Esophagus squamous epithelium (tissue), 4 donors: ENCODE measurements around the gene FSTL4.

ENCODE experiments used
- CTCF ChIP-seq, 6 experiments: fragments of 450-650 bp in 4 of 6; fragments of 200-600 bp in 2 of 6; sonication (generic) in 2 of 6; IDR thresholded peaks; one replicate each; pipeline ENCODE4 v1.5.1; 2016 to 2019; ENCODE audit warnings: antibody characterized with exemption in 6 of 6, mild to moderate bottlenecking in 4 of 6, moderate library complexity in 4 of 6
- POLR2A ChIP-seq, 4 donors: fragments of 450-650 bp; IDR thresholded peaks; one replicate each; pipeline ENCODE4 v1.6.1; 2017; ENCODE audit warnings: antibody characterized with exemption in 4 of 4, mild to moderate bottlenecking in 4 of 4, moderate library complexity in 3 of 4

GRCh38 chr5:133198511-133198910 lies 413.8 kb downstream of the FSTL4 start:
- TF ChIP-seq CTCF (IDR thresholded peaks at IDR 0.05) (no peak), POLR2A (IDR thresholded peaks at IDR 0.05) (no peak)
